ENCODE results near the gene OR2AG2.

Gene OR2AG2

GRCh38 chr11:6742260-6742659 is 29.5 kb downstream of the OR2AG2 start:
- in situ Hi-C loops (cut with HindIII; ENCODE audit: low sequenced_read_pairs): no loop called here

GRCh38 chr11:6738590-6738989 is 33.2 kb downstream of the OR2AG2 start:
- in situ Hi-C loops (cut with HindIII; ENCODE audit: low sequenced_read_pairs): no loop called here

GRCh38 chr11:6737872-6738466 is 33.8 kb downstream of the OR2AG2 start:
- in situ Hi-C loops (cut with HindIII; ENCODE audit: low sequenced_read_pairs): no loop called here

- in situ Hi-C loops (cut with HindIII; ENCODE audit: low sequenced_read_pairs): no loop called here
Measured at GRCh38 chr11:6736495-6737121, 35.2 kb downstream of the OR2AG2 start.

GRCh38 chr11:6735306-6735705 is 36.5 kb downstream of the OR2AG2 start:
- in situ Hi-C loops (cut with HindIII; ENCODE audit: low sequenced_read_pairs): no loop called here

- in situ Hi-C loops (cut with HindIII; ENCODE audit: low sequenced_read_pairs): no loop called here
Measured at GRCh38 chr11:6734616-6735015, 37.2 kb downstream of the OR2AG2 start.

- in situ Hi-C loops (cut with HindIII; ENCODE audit: low sequenced_read_pairs): no loop called here
Measured at GRCh38 chr11:6733326-6734275, 38.2 kb downstream of the OR2AG2 start.

GRCh38 chr11:6727971-6728760 is 43.6 kb downstream of the OR2AG2 start:
- in situ Hi-C loops (cut with HindIII; ENCODE audit: low sequenced_read_pairs): no loop called here

GRCh38 chr11:6725386-6725896 is 46.3 kb downstream of the OR2AG2 start:
- in situ Hi-C loops (cut with HindIII; ENCODE audit: low sequenced_read_pairs): no loop called here

- in situ Hi-C loops (cut with HindIII; ENCODE audit: low sequenced_read_pairs): no loop called here
Measured at GRCh38 chr11:6724013-6724412, 47.8 kb downstream of the OR2AG2 start.

- in situ Hi-C loops (cut with HindIII; ENCODE audit: low sequenced_read_pairs): no loop called here
Measured at GRCh38 chr11:6721343-6721742, 50.4 kb downstream of the OR2AG2 start.

- in situ Hi-C loops (cut with HindIII; ENCODE audit: low sequenced_read_pairs): no loop called here
Measured at GRCh38 chr11:6719576-6719975, 52.2 kb downstream of the OR2AG2 start.

GRCh38 chr11:6717426-6717825 is 54.4 kb downstream of the OR2AG2 start:
- in situ Hi-C loops (cut with HindIII; ENCODE audit: low sequenced_read_pairs): no loop called here

Data from endothelial cell of hepatic sinusoid (primary cell).